ENCODE measurements around the gene CD151. TPM values are rescaled to one million over a fixed set of nuclear protein-coding genes. Genes with fewer than 3 reads are reported as not detected.
A peak's percentile ranks its signal among the peaks of the same experiment; 100 is the strongest.

The CD151 gene
- total and polyA plus RNA-seq, 10 donors: 38.0 to 142 (median 81.4) TPM

DNA sequence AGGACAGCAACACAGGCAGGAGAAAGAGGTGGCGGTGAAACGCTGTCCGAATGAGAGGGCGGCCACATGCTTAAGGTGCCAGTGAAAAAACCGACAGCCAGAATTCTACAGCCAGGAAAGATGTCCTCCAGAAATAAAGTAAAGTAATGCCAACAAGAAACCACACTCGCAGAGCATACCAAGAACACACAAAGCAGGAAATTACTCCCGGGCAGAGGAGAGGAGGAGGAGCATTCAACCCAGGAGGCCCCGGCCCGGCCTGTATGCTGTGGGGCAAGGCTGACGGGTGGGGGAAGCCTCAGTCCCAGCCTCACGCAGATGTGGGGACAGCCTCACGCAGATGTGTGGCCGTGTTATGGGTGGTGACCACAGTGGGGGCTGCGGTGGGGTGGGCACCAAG lies 49.8 kb downstream of the CD151 start:
- DNase-seq: no peak
- WGBS, 5 donors: 63 to 77% (median 75%) methylated on average over 11 to 14 of the region's 14 CpGs
- Histone ChIP-seq H3K9me3 (no peaks in the 10 kb centered on the region), H3K36me3 (peaks cover 0 to 100% (median 54%) of the 10 kb centered on the region in 6 donors), H3K4me1 (peaks cover 0 to 19% (median 0%) of the 10 kb centered on the region in 6 donors), H3K27ac (peak overlapping the region in 4 of 8 donors; percentile 21 to 45 (median 34)), H3K27me3 (replicated peaks in 1 of 7) (no peaks in the 10 kb centered on the region), H3K4me3 (no peak overlapping the region)
- TF ChIP-seq POLR2A (IDR thresholded peaks at IDR 0.05) (no peak), POLR2AphosphoS5 (IDR thresholded peaks at IDR 0.05) (no peak), CTCF (IDR thresholded peaks at IDR 0.05 in 8 of 11, conservative IDR thresholded peaks at IDR 0.05 in 3 of 11) (no peak)
- intact Hi-C loops (cut with DNase I; ENCODE audit: low total_unique reads): no loop called here

DNA sequence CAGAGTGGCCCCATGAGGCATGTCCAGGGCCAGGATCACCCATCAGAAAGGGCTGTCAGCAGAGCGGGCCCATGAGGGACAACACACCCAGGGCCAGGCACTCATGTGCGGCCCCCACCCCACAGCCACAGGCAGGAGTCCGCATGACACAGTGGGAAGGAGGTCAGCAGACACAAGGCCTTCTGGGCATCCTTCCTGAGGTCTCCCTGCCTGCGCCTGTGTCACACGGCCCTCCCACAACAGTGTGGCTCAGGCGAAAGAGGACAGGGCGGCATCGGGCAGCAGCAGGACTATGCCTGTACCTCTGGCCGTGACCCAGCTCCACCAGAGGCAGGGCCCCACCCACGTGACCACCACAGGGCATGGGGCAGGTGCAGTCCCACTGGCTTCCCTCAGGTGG lies 50.8 kb downstream of the CD151 start:
- WGBS, 5 donors: 44 to 83% (median 73%) methylated on average over 4 to 10 of the region's 10 CpGs

DNA sequence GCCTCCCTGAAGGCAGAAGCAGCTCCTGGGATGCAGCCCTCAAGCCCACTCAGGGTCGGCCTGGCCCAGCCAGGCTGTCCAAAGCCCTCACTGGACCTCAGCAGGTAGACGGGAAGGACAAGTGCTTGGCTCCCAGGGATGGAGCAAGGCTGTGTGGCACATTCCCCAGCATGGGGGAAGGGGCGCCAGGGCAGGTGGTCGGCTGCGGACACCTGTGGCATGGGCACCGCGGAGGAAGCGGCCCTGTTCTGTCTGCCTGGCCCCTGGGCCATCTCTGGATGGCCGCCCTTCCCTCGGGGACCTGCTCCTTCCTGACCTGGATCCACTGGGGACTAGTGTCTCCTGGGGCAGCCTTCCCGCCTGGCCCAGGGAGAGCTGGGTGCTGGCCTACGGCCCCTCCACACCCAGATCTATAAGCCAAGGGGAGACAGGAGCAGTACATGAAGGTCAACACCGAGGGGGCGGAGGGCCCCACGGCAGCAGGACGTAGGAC lies 51.9 kb downstream of the CD151 start:
- intact Hi-C loops (cut with DNase I; ENCODE audit: low total_unique reads): no loop called here
- Histone ChIP-seq H3K9me3 (no peaks in the 10 kb centered on the region), H3K4me3 (no peak overlapping the region), H3K27ac (peak overlapping the region in 1 of 8 donors; percentile 25), H3K36me3 (peaks cover 0 to 100% (median 56%) of the 10 kb centered on the region in 6 donors), H3K4me1 (peaks cover 0 to 17% (median 0%) of the 10 kb centered on the region in 6 donors), H3K27me3 (replicated peaks in 1 of 7) (no peaks in the 10 kb centered on the region)
- 68 to 91% (median 87%) methylated on average over 6 to 16 of the region's 16 CpGs for WGBS, 5 donors
- no peak for TF ChIP-seq POLR2AphosphoS5 (IDR thresholded peaks at IDR 0.05)
- no peak for TF ChIP-seq CTCF (IDR thresholded peaks at IDR 0.05 in 8 of 11, conservative IDR thresholded peaks at IDR 0.05 in 3 of 11)
- no peak for TF ChIP-seq POLR2A (IDR thresholded peaks at IDR 0.05)
- no peak for DNase-seq

More for the DNA sequence above, 50.8 kb downstream of the CD151 start:
- intact Hi-C loops (cut with DNase I; ENCODE audit: low total_unique reads): no loop called here
- Histone ChIP-seq H3K4me1 (peaks cover 0 to 17% (median 0%) of the 10 kb centered on the region in 6 donors), H3K4me3 (no peak overlapping the region), H3K9me3 (no peaks in the 10 kb centered on the region), H3K36me3 (peaks cover 0 to 100% (median 60%) of the 10 kb centered on the region in 6 donors), H3K27ac (peak overlapping the region in 4 of 8 donors; percentile 2 to 45 (median 20)), H3K27me3 (replicated peaks in 1 of 7) (no peaks in the 10 kb centered on the region)
- DNase-seq: no peak
- no peak for TF ChIP-seq CTCF (IDR thresholded peaks at IDR 0.05 in 8 of 11, conservative IDR thresholded peaks at IDR 0.05 in 3 of 11)
- TF ChIP-seq POLR2AphosphoS5 (IDR thresholded peaks at IDR 0.05): peak; percentile 17 to 58 (median 29)
- no peak for TF ChIP-seq POLR2A (IDR thresholded peaks at IDR 0.05)

DNA sequence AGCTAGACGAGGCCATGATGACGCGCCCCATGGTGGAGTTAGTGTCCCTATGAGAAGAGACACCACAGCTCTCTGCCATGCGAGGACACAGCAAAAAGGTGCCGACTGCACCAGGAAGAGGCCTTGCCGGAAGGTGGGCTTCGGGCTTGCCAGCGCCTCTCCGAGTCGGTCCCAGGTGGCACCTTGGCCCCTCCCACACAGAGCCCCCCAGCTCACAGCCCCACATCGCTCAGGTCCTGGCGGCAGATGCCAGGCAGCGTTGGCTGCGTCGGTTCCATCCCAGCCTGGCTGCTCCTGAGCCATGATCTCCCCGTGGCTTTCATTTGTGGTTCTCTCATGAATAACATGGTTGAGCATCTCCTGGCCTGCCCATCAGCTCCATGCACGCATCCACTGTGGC lies 53.8 kb downstream of the CD151 start:
- H3K36me3 ChIP-seq: peaks cover 0 to 100% (median 50%) of the 10 kb centered on the region in 6 donors
- WGBS, 5 donors: 94 to 99% (median 96%) methylated on average over 17 of the region's 17 CpGs
- H3K9me3 ChIP-seq: no peaks in the 10 kb centered on the region
- no peak overlapping the region for H3K27ac ChIP-seq
- H3K4me1 ChIP-seq: peaks cover 0 to 17% (median 3%) of the 10 kb centered on the region in 6 donors
- intact Hi-C loops (cut with DNase I; ENCODE audit: low total_unique reads): no loop called here
- no peak overlapping the region for H3K4me3 ChIP-seq
- no peaks in the 10 kb centered on the region for H3K27me3 ChIP-seq (replicated peaks in 1 of 7)
- no peak for TF ChIP-seq POLR2A (IDR thresholded peaks at IDR 0.05)
- TF ChIP-seq POLR2AphosphoS5 (IDR thresholded peaks at IDR 0.05): peak in 1 of 3 donors; percentile 18
- no peak for DNase-seq

Data from spleen (tissue), 11 donors.